K562 (cell line): ENCODE data around the gene PPP1R13L. TPM values are rescaled to one million over a fixed set of nuclear protein-coding genes. Genes with fewer than 3 reads are reported as not detected.
A peak's percentile ranks its signal among the peaks of the same experiment; 100 is the strongest.

ENCODE experiments used
- CC2D1A ChIP-seq: fragments of 450-650 bp; IDR thresholded peaks from 2 replicates; pipeline ENCODE4 v1.6.1; 2017; ENCODE audit warnings: mild to moderate bottlenecking
- CHD2 ChIP-seq: IDR thresholded peaks from 2 replicates; pipeline ENCODE4 v1.6.1; 2011; ENCODE audit warnings: low read depth, low read length
- DLX4 ChIP-seq: fragments of 250-450 bp; sonication (Bioruptor Pico); IDR thresholded peaks from 2 replicates; pipeline ENCODE4 v1.6.1; 2021; ENCODE audit warnings: mild to moderate bottlenecking
- HBP1 ChIP-seq: fragments of 450-650 bp; formaldehyde crosslinking; IDR thresholded peaks from 2 replicates; pipeline ENCODE4 v1.4.0; 2022; ENCODE audit warnings: missing genetic modification characterization
- KLF16 ChIP-seq: IDR thresholded peaks from 2 replicates; pipeline ENCODE4 v1.6.1; 2016; ENCODE audit warnings: antibody characterized with exemption
- MLLT1 ChIP-seq, 2 experiments: fragments of 450-650 bp; IDR thresholded peaks; 2 replicates each; pipeline ENCODE4 v1.6.1; 2016
- NFRKB ChIP-seq: fragments of 450-650 bp; IDR thresholded peaks from 2 replicates; pipeline ENCODE4 v1.6.1; 2016; ENCODE audit warnings: low read depth
- RFX1 ChIP-seq: fragments of 450-650 bp; IDR thresholded peaks from 2 replicates; pipeline ENCODE4 v1.6.1; 2016; ENCODE audit warnings: mild to moderate bottlenecking, moderate library complexity
- SMARCA5 ChIP-seq: fragments of 450-650 bp; IDR thresholded peaks from 2 replicates; pipeline ENCODE4 v1.6.1; 2016
- SMARCC2 ChIP-seq: fragments of 450-650 bp; IDR thresholded peaks from 2 replicates; pipeline ENCODE4 v1.6.1; 2017; ENCODE audit warnings: antibody characterized with exemption, moderate library complexity, mild to moderate bottlenecking, low read depth
- SPI1 ChIP-seq: IDR thresholded peaks from 2 replicates; pipeline ENCODE4 v1.6.1; 2011; ENCODE audit warnings: low read depth, low read length, control low read depth, borderline replicate concordance
- STAT5B ChIP-seq: fragments of 250-450 bp; sonication (Bioruptor Pico); IDR thresholded peaks from 2 replicates; pipeline ENCODE4 v1.8.0; 2021; ENCODE audit warnings: mild to moderate bottlenecking, inconsistent platforms
- TCF7L2 ChIP-seq: fragments of 150-350 bp; IDR thresholded peaks from 2 replicates; pipeline ENCODE4 v1.6.1; 2016; ENCODE audit warnings: low read depth, mild to moderate bottlenecking, low read length, moderate library complexity
- XRCC5 ChIP-seq: fragments of 200-400 bp; formaldehyde crosslinking; IDR thresholded peaks from 2 replicates; pipeline ENCODE4 v1.6.1; 2017; ENCODE audit warnings: low read depth, mild to moderate bottlenecking, low read length
- YY1 ChIP-seq, 3 experiments: IDR thresholded peaks; 2 replicates each; pipeline ENCODE4 v1.6.1; 2011; ENCODE audit warnings: low read length in 2 of 3, mild to moderate bottlenecking in 2 of 3, moderate library complexity in 2 of 3, borderline replicate concordance in 1 of 3, control low read depth in 1 of 3, low read depth in 1 of 3; ENCODE audit not compliant: insufficient read depth in 3 of 3, insufficient replicate concordance in 2 of 3, control insufficient read depth in 1 of 3, insufficient read length in 1 of 3; ENCODE audit errors: extremely low read depth in 1 of 3
- ZNF668 ChIP-seq: fragments of 250-450 bp; sonication (Bioruptor Pico); IDR thresholded peaks from 2 replicates; pipeline ENCODE4 v1.8.0; 2022; ENCODE audit warnings: mild to moderate bottlenecking, inconsistent platforms
- ZNF785 ChIP-seq: fragments of 250-450 bp; sonication (Bioruptor Pico); IDR thresholded peaks from 2 replicates; pipeline ENCODE4 v1.4.0; 2020; ENCODE audit warnings: mild to moderate bottlenecking
- polyA plus RNA-seq, 8 experiments: library from polyadenylated mRNA; depleted of rRNA in 4 of 8; stranded (reverse) in 5 of 8; unstranded in 3 of 8; fragments of >200 nt; fragmentation: Nextera tagmentation in 2 of 8; fragmentation: Illumina TruSeq in 1 of 8; extraction: Ambion mirVana in 2 of 8; extraction: Trizol in 1 of 8; gene quantifications; 2 replicates each; pipeline versions ENCODE4 v1.2.1 to v1.2.3, GENCODE V29; 2011 to 2014; ENCODE audit warnings: inconsistent platforms in 1 of 8, missing spikeins in 1 of 8
- total RNA-seq, 7 experiments: library from RNA; depleted of rRNA in 6 of 7; stranded (reverse); fragments of >200 nt in 6 of 7; fragmentation: Illumina TruSeq in 2 of 7; extraction: Trizol in 2 of 7; gene quantifications; 2 replicates each; pipeline versions ENCODE4 v1.2.1 to v1.2.3, GENCODE V29; 2011 to 2021; ENCODE audit warnings: low replicate concordance in 1 of 7
- TF ChIP-seq, protein P1 (sequence below): IDR thresholded peaks from 2 replicates; pipeline ENCODE4 v1.6.1; 2016; ENCODE audit warnings: missing genetic modification characterization, missing compliant biosample characterization
- TF ChIP-seq, protein P2 (sequence below): fragments of 250-450 bp; sonication (Bioruptor Pico); IDR thresholded peaks from 2 replicates; pipeline ENCODE4 v1.4.0; 2020; ENCODE audit warnings: mild to moderate bottlenecking
- TF ChIP-seq, protein P3 (sequence below): fragments of 250-450 bp; sonication (Bioruptor Pico); IDR thresholded peaks from 2 replicates; pipeline ENCODE4 v1.5.0; 2020; ENCODE audit warnings: mild to moderate bottlenecking

The PPP1R13L gene
- total and polyA plus RNA-seq, 9 of the 15 experiments (the other 6 are each of a cell fraction or from before 2014, with no cell fraction given): 0.32 to 6.7 (median 2.0) TPM

DNA sequence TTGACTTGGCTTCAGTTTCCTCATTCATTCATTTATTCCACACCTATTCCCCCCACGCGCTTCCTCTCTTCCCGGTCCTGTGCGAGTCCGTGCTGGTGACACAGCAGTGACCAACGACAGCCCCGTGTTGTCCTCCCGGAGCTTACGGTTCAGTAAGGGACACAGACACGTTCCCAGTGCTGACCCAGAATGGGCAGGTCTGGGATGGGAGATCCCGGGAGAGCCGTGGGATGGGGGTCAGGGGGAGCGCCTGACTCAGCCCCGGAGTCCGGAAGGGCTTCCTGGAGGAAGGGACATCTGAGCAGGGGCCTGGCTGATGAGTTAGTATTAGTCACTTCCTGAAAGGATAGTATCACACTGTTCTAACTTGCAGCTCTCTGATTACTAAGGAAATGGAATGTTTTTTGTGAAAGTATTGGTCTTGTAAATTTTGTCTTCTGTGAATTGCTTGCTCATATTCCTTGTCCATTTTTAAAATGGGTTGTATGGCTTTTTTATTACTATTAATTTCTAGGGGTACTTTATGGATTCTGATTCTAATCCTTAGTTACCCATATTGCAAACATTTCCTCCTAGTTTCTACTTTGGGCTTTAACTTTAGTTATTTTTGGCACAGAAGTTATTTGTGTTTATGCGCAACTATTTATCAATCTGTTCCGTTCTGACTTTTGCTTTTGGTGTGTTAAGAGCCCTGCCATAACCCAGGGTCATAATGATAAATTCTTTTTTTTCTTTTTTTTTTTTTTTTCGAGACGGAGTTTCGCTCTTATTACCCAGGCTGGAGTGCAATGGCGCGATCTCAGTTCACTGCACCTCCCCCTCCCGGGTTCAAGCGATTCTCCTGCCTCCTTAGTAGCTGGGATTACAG lies 19.6 kb upstream of the PPP1R13L start (continued):
- TF ChIP-seq MLLT1 (IDR thresholded peaks at IDR 0.05) (peak; percentile 57 to 74), SPI1 (peak; percentile 46; the same call in 1 of the 2 replicates), STAT5B (no peak), HBP1 (CRISPR knock-in tag) (no peak), NFRKB (peak; percentile 87), SMARCA5 (peak; percentile 88), XRCC5 (peak; percentile 73), YY1 (IDR thresholded peaks at IDR 0.05; ENCODE audit: borderline replicate concordance in 1 of 3, control insufficient read depth in 1 of 3, extremely low read depth in 1 of 3, insufficient read depth in 3 of 3, insufficient read length in 1 of 3, insufficient replicate concordance in 2 of 3, low read depth in 1 of 3, low read length in 2 of 3) (peak in 1 of 3 experiments; percentile 37), CHD2 (no peak), RFX1 (no peak), TCF7L2 (no peak), DLX4 (no peak), ZNF785 (CRISPR knock-in tag) (no peak), ZNF668 (CRISPR knock-in tag) (no peak), SMARCC2 (peak; percentile 84), CC2D1A (peak; percentile 41; the same call in 1 of the 2 replicates), KLF16 (no peak)
- TF ChIP-seq, protein P1, sequence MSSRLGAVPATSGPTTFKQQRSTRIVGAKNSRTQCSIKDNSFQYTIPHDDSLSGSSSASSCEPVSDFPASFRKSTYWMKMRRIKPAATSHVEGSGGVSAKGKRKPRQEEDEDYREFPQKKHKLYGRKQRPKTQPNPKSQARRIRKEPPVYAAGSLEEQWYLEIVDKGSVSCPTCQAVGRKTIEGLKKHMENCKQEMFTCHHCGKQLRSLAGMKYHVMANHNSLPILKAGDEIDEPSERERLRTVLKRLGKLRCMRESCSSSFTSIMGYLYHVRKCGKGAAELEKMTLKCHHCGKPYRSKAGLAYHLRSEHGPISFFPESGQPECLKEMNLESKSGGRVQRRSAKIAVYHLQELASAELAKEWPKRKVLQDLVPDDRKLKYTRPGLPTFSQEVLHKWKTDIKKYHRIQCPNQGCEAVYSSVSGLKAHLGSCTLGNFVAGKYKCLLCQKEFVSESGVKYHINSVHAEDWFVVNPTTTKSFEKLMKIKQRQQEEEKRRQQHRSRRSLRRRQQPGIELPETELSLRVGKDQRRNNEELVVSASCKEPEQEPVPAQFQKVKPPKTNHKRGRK (tag): peak; percentile 45; the same call in 1 of the 2 replicates
- TF ChIP-seq, protein P2, sequence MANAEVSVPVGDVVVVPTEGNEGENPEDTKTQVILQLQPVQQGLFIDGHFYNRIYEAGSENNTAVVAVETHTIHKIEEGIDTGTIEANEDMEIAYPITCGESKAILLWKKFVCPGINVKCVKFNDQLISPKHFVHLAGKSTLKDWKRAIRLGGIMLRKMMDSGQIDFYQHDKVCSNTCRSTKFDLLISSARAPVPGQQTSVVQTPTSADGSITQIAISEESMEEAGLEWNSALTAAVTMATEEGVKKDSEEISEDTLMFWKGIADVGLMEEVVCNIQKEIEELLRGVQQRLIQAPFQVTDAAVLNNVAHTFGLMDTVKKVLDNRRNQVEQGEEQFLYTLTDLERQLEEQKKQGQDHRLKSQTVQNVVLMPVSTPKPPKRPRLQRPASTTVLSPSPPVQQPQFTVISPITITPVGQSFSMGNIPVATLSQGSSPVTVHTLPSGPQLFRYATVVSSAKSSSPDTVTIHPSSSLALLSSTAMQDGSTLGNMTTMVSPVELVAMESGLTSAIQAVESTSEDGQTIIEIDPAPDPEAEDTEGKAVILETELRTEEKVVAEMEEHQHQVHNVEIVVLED: no peak
- TF ChIP-seq, protein P3, sequence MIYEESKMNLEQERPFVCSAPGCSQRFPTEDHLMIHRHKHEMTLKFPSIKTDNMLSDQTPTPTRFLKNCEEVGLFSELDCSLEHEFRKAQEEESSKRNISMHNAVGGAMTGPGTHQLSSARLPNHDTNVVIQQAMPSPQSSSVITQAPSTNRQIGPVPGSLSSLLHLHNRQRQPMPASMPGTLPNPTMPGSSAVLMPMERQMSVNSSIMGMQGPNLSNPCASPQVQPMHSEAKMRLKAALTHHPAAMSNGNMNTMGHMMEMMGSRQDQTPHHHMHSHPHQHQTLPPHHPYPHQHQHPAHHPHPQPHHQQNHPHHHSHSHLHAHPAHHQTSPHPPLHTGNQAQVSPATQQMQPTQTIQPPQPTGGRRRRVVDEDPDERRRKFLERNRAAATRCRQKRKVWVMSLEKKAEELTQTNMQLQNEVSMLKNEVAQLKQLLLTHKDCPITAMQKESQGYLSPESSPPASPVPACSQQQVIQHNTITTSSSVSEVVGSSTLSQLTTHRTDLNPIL (CRISPR knock-in tag): no peak
